NCI-H446 treated with DMSO at 0.1 percent for 48 hours (cell line): ENCODE results near the gene ADAT2.

Experiments used
- DNase-seq: peaks from one replicate; lab custom pipeline; 2025; lab: John Stamatoyannopoulos, UW

Gene ADAT2

DNA sequence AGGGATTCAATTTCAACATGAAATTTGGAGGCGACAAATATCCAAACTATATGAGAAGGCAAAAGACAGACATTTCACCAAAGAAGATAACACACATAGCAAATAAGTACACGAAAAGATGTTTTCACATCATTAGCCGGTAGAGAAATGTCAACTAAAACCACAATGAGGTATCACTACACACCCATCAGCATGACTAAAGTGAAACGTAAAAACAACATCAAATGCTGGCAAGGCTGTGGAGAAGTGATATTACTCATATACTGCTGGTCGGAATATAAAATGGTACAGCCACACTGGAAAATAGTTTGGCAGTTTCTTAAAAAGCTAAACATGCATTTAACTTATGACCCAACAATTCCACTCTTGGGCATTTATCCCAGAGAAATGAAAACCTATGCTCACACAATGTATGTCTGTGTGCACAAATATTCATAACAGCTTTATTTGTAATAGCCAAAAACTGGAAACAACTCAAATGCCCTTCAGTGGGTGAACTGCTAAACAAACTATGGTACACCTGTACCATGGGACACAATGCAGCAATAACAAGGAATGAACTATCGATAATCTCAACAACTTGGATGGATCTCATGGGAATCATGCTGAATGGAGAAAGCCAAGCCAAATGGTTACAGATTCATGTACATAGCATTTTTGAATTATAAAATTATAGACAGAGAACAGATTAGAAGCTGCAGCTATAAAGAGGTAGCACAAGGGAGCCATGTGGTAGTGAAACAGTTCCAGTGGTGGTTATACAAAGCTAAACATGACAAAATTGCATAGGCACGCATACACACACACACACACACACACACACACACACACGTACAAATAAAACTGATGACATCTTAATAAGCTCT, 8.6 kb downstream of the ADAT2 start:
- DNase-seq, result no peak

DNA sequence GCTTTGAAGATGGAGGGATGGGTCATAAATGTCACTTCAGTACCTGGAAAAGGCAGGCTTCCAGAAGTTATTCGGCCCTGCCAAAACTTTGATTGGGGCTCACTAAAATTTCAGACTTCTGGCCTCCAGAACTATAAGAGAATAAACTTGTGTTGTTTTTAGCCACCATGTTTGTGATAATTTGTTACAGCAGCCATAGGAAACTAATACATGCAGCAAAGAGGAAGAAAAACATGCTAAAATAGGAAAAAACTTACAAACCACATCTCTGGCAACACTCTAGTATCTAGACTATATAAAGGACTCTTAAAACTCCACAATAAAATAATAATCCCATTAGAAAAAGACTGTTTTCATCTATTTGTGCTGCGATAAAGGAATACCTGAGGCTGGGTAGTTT, 9.5 kb downstream of the ADAT2 start:
- no peak for DNase-seq

DNA sequence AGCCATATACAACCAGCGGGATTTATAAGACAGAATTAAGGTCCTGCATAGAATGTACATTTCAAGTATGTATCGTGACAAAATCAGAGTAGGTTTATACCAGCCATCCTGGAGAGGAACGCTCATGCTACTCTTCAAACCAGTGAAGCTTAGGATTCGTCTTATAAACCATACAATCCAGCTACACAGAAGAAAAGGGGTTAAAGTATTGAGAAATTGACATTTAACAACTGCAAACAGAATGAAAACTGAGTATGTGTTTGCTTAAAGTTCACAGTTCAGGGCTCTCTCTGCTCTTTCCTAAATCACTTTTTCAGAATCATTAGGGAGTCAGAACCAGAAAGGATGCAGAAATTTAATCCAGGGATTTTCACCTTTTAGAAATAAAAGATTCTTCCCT, 17.9 kb downstream of the ADAT2 start:
- DNase-seq, result no peak

GRCh38 chr6:143431226-143431625, 19.3 kb downstream of the ADAT2 start:
- no peak for DNase-seq

DNA sequence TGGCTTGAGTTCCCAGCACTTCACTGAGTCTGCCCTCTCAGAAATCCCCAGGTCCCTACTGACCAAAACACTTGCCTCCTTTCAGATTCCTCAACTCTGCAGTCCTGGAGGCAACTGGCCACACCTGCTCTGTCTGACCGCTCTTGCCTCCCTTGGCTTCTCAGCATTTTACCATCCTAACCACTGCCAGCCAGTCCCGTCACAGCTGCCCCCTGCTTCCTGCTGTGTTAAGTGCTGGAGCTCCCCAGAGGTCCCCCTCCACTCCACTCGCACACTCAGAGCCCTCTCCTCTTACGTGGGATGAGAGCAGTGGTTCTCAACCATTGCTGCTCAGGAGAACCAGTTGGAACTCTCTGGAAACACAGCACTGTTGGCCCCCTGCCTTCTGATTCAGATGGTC, 20.5 kb downstream of the ADAT2 start:
- no peak for DNase-seq

GRCh38 chr6:143427109-143427817, 23.2 kb downstream of the ADAT2 start:
- peak; percentile 56 for DNase-seq

DNA sequence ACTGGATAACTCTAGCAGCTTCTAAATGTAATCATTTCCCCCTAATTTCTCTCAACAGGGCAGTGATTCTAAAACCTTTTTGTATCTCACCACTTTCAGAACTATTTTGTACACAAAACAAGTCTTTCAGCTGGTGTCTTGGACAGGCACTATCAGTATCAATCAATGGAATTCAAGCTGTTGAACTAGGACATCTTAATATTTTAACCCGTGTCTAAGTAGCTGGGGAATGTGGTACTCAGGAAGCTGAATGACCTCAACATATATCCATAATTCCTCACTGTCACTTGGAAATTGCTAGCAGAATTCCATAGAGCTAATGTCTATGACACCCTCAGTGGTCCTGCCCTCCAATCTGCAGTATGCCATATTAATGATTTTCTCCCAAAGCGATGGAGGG, 24.5 kb downstream of the ADAT2 start:
- DNase-seq, result no peak

- DNase-seq, result no peak
These were observed 31.0 kb downstream of the ADAT2 start for GRCh38 chr6:143419526-143419925.

- DNase-seq, result no peak
These were observed 35.7 kb downstream of the ADAT2 start for GRCh38 chr6:143414769-143415168.

- DNase-seq, result no peak
These were observed 39.6 kb downstream of the ADAT2 start for GRCh38 chr6:143410859-143411270.

DNA sequence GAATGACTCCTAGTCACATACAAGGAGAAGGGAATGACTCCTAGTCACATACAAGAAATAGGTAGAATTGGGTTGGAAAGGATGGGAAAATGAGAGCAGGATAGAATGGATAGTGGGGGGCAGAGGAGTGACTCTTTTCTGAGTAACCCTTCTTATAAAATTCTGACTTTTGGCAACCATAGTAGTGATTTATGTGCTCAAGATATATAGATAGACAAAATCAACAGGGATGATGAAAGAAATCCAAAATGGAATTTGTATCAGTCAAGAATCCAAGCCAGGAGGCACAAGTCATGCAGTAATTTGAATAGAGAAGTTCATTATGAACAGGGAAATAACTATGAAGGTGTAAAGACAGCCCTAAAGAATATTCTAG, 41.7 kb downstream of the ADAT2 start:
- DNase-seq, result no peak

GRCh38 chr6:143408151-143408786, 42.2 kb downstream of the ADAT2 start:
- DNase-seq, result no peak

GRCh38 chr6:143406673-143407072, 43.8 kb downstream of the ADAT2 start:
- no peak for DNase-seq

DNA sequence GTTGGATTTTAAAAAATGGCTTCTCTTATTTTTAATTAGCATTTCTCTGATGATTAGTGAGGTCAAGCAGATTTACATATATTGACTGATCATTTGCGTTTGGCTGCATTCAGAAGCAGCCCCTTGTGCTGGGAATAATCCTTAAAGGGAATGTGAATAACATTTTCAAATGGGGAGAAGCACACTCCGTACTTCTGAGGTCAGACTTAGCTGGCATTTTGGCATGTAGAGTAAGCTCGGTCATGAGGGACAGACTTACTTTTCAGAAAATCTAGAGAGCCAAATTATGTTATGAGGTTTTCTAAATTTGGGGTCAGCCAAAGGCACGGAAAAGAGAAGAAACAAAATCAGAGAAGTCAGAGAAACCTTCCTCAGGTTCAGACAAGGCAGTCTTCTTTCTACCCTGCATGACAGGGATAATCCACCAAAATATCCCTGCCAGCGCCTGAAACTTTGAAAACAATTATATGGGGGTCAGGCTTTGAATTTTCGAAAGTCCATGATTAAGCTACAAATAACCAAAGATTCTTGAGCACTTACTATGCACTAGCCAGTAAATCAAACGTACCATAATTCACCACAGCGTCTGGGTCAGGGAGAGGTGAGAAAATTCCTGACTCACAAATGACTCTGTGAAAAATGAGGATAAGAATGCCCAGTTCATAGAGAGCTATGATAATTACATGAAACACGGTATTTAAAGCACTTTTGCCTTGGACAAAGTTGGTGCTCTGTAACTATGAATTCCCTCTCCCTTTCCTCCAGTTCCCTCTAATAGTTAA, 44.9 kb downstream of the ADAT2 start:
- DNase-seq, result no peak

DNA sequence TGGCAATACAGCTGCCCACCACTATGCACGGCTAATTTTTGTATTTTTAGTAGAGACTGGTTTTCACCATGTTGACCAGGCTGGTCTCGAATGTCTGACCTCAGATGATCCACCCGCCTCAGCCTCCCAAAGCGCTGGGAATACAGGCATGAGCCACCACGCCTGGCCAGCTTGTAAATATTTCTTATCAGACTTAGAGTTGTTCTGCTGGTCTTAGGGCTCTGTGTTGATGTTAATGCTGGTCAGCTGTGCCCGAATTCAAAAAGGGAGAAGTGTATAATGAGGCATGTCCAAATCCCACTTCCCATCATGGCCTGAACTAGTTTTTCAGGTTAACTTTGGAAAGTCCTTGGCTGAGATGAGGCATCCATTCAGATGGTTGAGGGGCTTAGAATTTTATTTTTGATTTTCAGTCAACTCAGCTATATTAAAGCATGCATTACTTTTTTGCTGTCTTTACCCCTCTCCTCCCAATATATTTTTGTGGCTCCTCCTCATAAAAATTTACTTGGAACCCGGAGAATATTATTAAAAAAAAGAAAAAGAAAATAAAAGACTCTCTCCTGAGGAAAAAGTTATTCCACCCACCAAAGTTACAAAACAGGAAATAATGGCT, 47.7 kb downstream of the ADAT2 start:
- no peak for DNase-seq

DNA sequence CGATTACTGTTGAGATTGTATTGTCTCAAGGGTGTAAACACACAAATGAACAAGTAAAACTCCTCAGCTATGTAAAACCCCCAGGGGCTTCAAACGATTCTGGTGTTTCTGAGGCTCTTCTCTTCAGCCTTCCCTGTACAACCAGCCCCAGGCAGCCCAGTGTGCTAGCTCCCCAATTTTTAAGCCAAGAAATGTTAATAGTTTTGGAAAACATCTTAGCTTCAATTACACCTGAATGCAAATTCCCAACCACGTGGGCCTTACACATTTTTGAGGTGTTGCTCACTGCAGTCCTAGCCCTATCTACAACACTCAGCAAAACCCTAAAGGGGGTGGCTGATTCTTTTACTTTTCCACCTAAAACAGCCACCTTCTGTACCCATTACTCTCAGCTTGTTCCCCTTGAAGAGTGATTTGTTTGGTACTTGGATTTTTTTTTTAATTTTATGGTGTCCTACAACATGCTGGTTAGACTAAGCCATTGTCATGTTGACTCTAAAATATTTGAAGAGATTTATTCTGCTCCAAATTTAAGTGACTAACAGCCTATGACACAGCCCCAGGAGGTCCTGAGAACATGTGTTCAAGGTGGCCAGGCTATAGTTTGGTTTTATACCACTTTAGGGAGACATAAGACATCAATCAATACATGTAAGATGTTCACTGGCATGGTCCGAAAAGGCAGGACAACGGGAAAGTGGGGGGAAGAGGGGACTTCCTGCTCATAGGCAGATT, 48.7 kb downstream of the ADAT2 start:
- no peak for DNase-seq

GRCh38 chr6:143401068-143401446, 49.4 kb downstream of the ADAT2 start:
- DNase-seq, result no peak

- peak; percentile 46 for DNase-seq
These were observed 50.0 kb downstream of the ADAT2 start for GRCh38 chr6:143400258-143401067.

- no peak for DNase-seq
These were observed 50.7 kb downstream of the ADAT2 start for GRCh38 chr6:143399775-143400174.

DNA sequence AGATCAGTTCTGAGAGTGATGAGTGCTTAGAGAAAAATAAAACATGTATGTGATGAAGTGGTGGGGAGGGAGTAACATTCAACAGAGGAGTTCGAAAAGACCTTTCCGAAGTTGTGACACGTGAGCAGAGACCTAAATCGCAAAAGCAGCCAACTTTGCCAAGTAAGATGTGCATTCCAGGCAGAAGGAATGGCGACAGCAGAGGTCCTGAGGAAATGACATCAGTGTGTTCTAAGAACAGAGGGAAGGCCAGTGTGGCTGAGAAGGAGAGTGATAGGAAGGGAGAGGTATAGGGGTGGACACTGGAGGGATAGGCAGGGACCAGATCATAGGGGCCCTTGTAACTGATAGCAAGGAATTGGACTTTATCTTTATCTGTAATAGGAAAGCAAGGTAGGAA, 51.3 kb downstream of the ADAT2 start:
- DNase-seq, result no peak
